GM19025 (cell line): Measurements from ENCODE around the gene DLST.

ENCODE experiments used
- ATAC-seq: cut with Tn5 transposase; IDR thresholded peaks from one replicate; pipeline ENCODE4 v1.9.1; 2021; ENCODE audit warnings: mild to moderate bottlenecking, low read depth, moderate library complexity; ENCODE audit not compliant: unreplicated experiment

DLST gene

GRCh38 chr14:74891870-74892269 is 10.2 kb downstream of the DLST start:
- no peak for ATAC-seq

GRCh38 chr14:74892745-74893144 is 11.0 kb downstream of the DLST start:
- no peak for ATAC-seq

GRCh38 chr14:74893614-74894091 is 11.9 kb downstream of the DLST start:
- no peak for ATAC-seq

- ATAC-seq, result no peak
Measured at GRCh38 chr14:74896400-74896799, 14.7 kb downstream of the DLST start.

- no peak for ATAC-seq
Measured at GRCh38 chr14:74897642-74898041, 15.9 kb downstream of the DLST start.

- ATAC-seq, result no peak
Measured at GRCh38 chr14:74898083-74898482, 16.4 kb downstream of the DLST start.

- ATAC-seq, result no peak
Measured at GRCh38 chr14:74898694-74899093, 17.0 kb downstream of the DLST start.

- ATAC-seq, result no peak
Measured at GRCh38 chr14:74902941-74903705, 21.4 kb downstream of the DLST start.

- ATAC-seq, result no peak
Measured at GRCh38 chr14:74904635-74905503, 23.2 kb downstream of the DLST start.

- ATAC-seq, result no peak
Measured at GRCh38 chr14:74905595-74906142, 24.0 kb downstream of the DLST start.

- no peak for ATAC-seq
Measured at GRCh38 chr14:74906925-74907521, 25.3 kb downstream of the DLST start.

- no peak for ATAC-seq
Measured at GRCh38 chr14:74907744-74908143, 26.0 kb downstream of the DLST start.

GRCh38 chr14:74908861-74909341 is 27.2 kb downstream of the DLST start:
- ATAC-seq, result no peak

- ATAC-seq, result no peak
Measured at GRCh38 chr14:74909501-74909900, 27.8 kb downstream of the DLST start.

GRCh38 chr14:74909911-74910310 is 28.2 kb downstream of the DLST start:
- no peak for ATAC-seq

GRCh38 chr14:74910556-74910955 is 28.8 kb downstream of the DLST start:
- ATAC-seq, result no peak

GRCh38 chr14:74911221-74911620 is 29.5 kb downstream of the DLST start:
- ATAC-seq, result no peak

- ATAC-seq, result no peak
Measured at GRCh38 chr14:74911704-74912103, 30.0 kb downstream of the DLST start.

- no peak for ATAC-seq
Measured at GRCh38 chr14:74912111-74912510, 30.4 kb downstream of the DLST start.

GRCh38 chr14:74912801-74913200 is 31.1 kb downstream of the DLST start:
- ATAC-seq, result no peak
